A673 (cell line): ENCODE measurements around the gene ODF2L. TPM values are rescaled to one million over a fixed set of nuclear protein-coding genes. Genes with fewer than 3 reads are reported as not detected.

Experiments
- BruUV-seq: library from RNA; stranded (reverse); fragments of 400-500 nt; replicated peaks from 2 replicates; lab custom pipeline; 2021; lab: Mats Ljungman, UMichigan
- CTCF ChIA-PET: fragments of 300-600 bp; sonication (Branson Sonifier 250); formaldehyde crosslinking; loops from one replicate; lab custom pipeline; 2022; ENCODE audit warnings: antibody characterized with exemption; lab: Charles Lee
- POLR2A ChIA-PET: fragments of 300-600 bp; sonication (Branson Sonifier 250); formaldehyde crosslinking; loops from one replicate; lab custom pipeline; 2022; ENCODE audit warnings: antibody characterized with exemption; ENCODE audit not compliant: low non-redundant PET; lab: Charles Lee
- DNase-seq: peaks from one replicate; pipeline ENCODE4 v3.0.0-alpha.2; 2015; ENCODE audit warnings: low spot score
- H3K27ac ChIP-seq: fragments of 200-600 bp; sonication (generic); 2 replicates; pipeline ENCODE4 v1.5.1; 2016; ENCODE audit warnings: mixed run types, low read depth, mild to moderate bottlenecking, mixed read lengths, antibody characterized with exemption, low read length; ENCODE audit not compliant: poor library complexity, severe bottlenecking
- H3K27me3 ChIP-seq: fragments of 200-600 bp; sonication (generic); replicated peaks from 2 replicates; pipeline ENCODE4 v1.6.1; 2017; ENCODE audit warnings: mixed run types, low read depth, mild to moderate bottlenecking, mixed read lengths, antibody characterized with exemption, low read length; ENCODE audit not compliant: insufficient read depth, poor library complexity
- H3K36me3 ChIP-seq: fragments of 200-600 bp; sonication (generic); 2 replicates; pipeline ENCODE4 v1.6.1; 2016; ENCODE audit warnings: mixed run types, mild to moderate bottlenecking, mixed read lengths, antibody characterized with exemption, low read length; ENCODE audit not compliant: insufficient read depth, poor library complexity, severe bottlenecking
- H3K4me1 ChIP-seq: fragments of 200-600 bp; sonication (generic); 2 replicates; pipeline ENCODE4 v1.6.1; 2017; ENCODE audit warnings: mixed run types, mild to moderate bottlenecking, mixed read lengths, antibody characterized with exemption, low read length; ENCODE audit not compliant: insufficient read depth, poor library complexity, severe bottlenecking
- H3K4me3 ChIP-seq: fragments of 200-600 bp; sonication (generic); 2 replicates; pipeline ENCODE4 v1.5.1; 2016; ENCODE audit warnings: low read depth, mixed run types, mild to moderate bottlenecking, mixed read lengths, low read length; ENCODE audit not compliant: poor library complexity, severe bottlenecking
- H3K9me3 ChIP-seq: fragments of 200-600 bp; sonication (generic); 2 replicates; pipeline ENCODE4 v1.6.1; 2016; ENCODE audit warnings: mixed run types, low read depth, mild to moderate bottlenecking, mixed read lengths, antibody characterized with exemption, low read length; ENCODE audit not compliant: poor library complexity, severe bottlenecking
- CTCF ChIP-seq: fragments of 300-800, 200-600 bp; sonication (generic); conservative IDR thresholded peaks from 2 replicates; pipeline ENCODE4 v1.5.1; 2017; ENCODE audit warnings: low read depth, mild to moderate bottlenecking, antibody characterized with exemption, low read length, moderate library complexity, mixed read lengths
- EZH2 ChIP-seq: fragments of 200-600 bp; sonication (generic); IDR thresholded peaks from 2 replicates; pipeline ENCODE4 v1.6.1; 2017; ENCODE audit warnings: borderline replicate concordance, low read depth, mild to moderate bottlenecking, mixed read lengths, antibody characterized with exemption, low read length; ENCODE audit not compliant: poor library complexity, severe bottlenecking
- intact Hi-C: fragments of 100-400 bp; cut with micrococcal nuclease; formaldehyde crosslinking; loops from one replicate; pipeline ENCODE4 v1.10.0; 2022; ENCODE audit not compliant: unreplicated experiment
- total RNA-seq: library from RNA; stranded (reverse); gene quantifications from 2 replicates; pipeline ENCODE4 v1.2.3, GENCODE V29; 2021

The ODF2L gene
- total RNA-seq, 1 experiment from 2014 or later: 38.9 TPM

GRCh38 chr1:86434059-86434458 lies 37.9 kb upstream of the ODF2L start:
- POLR2A ChIA-PET: no interaction called here
- no peak for DNase-seq
- no peak overlapping the region for H3K27ac ChIP-seq
- no peaks in the 10 kb centered on the region for H3K9me3 ChIP-seq
- H3K4me3 ChIP-seq: no peak overlapping the region
- BruUV-seq: no TSS peak
- intact Hi-C loops: no loop called here
- TF ChIP-seq EZH2 (no peak), CTCF (no peak)
- H3K4me1 ChIP-seq: peaks cover 6% of the 10 kb centered on the region
- H3K36me3 ChIP-seq: no peaks in the 10 kb centered on the region
- CTCF ChIA-PET: no interaction called here
- H3K27me3 ChIP-seq: no peaks in the 10 kb centered on the region

GRCh38 chr1:86430376-86430775 lies 34.3 kb upstream of the ODF2L start:
- no TSS peak for BruUV-seq
- ChIA-PET CTCF (no interaction called here), POLR2A (interaction anchor here (0.6 kb wide), 1 partner anchor 365 kb away, joined by 3 read pairs; no protein-coding TSS in a partner anchor)
- peak overlapping the region; percentile 51 for H3K27ac ChIP-seq
- peaks cover 6% of the 10 kb centered on the region for H3K4me1 ChIP-seq
- peak; percentile 5 for DNase-seq
- no peaks in the 10 kb centered on the region for H3K36me3 ChIP-seq
- intact Hi-C loops: no loop called here
- H3K9me3 ChIP-seq: no peaks in the 10 kb centered on the region
- no peak overlapping the region for H3K4me3 ChIP-seq
- H3K27me3 ChIP-seq: no peaks in the 10 kb centered on the region
- TF ChIP-seq CTCF (no peak), EZH2 (no peak)

- intact Hi-C loops: no loop called here
- peaks cover 6% of the 10 kb centered on the region for H3K4me1 ChIP-seq
- TF ChIP-seq CTCF (no peak), EZH2 (no peak)
- peak overlapping the region; percentile 51 for H3K27ac ChIP-seq
- CTCF ChIA-PET: no interaction called here
- no peaks in the 10 kb centered on the region for H3K27me3 ChIP-seq
- POLR2A ChIA-PET: interaction anchor here (0.6 kb wide), 1 partner anchor 364 kb away, joined by 3 read pairs; no protein-coding TSS in a partner anchor
- peak; percentile 82 for DNase-seq
- no peak overlapping the region for H3K4me3 ChIP-seq
- H3K9me3 ChIP-seq: no peaks in the 10 kb centered on the region
- BruUV-seq: no TSS peak
- H3K36me3 ChIP-seq: no peaks in the 10 kb centered on the region
Observed at GRCh38 chr1:86429835-86430234, 33.7 kb upstream of the ODF2L start.
